HG02981 (cell line): ENCODE data around the gene COL5A1.

ENCODE experiments used
- ATAC-seq: cut with Tn5 transposase; IDR thresholded peaks from one replicate; pipeline ENCODE4 v1.9.1; 2021; ENCODE audit warnings: mild to moderate bottlenecking, moderate library complexity; ENCODE audit not compliant: unreplicated experiment

The COL5A1 gene

DNA sequence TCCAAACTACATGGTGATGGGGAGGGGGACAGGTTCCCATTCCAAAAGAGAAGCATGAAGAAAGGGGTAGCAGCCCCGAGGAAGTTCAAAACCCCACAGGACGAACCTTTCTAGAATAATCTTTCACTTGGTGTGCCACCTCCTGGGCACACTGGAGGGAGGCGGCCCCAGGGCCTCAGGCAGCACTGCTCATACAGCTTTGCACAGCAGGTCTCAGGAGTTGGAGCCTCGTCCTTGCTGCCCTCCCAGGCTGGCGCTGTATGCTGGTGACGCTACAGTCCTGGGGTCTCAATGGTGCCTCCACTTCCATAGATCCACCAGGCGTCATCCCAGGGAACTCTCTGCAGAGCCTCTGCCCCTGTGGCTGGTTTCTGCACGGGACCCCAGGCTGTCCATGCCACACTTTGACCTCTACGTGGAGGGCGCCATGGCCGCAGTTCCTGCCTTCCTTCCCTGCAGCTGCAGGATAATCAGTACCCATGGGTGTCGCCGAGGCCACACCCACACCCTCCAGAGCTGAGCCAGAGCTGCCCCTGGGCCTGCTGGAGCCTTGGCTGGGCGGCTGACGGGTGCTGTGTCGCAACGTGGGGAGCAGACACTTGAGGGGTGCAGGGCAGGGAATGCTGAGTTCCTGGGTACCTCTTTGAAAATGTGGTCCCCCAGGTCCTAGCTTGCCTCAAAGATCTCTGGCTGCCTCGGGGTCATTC is 95.3 kb downstream of the COL5A1 start:
- no peak for ATAC-seq

GRCh38 chr9:134737842-134738580 is 96.4 kb downstream of the COL5A1 start:
- no peak for ATAC-seq

DNA sequence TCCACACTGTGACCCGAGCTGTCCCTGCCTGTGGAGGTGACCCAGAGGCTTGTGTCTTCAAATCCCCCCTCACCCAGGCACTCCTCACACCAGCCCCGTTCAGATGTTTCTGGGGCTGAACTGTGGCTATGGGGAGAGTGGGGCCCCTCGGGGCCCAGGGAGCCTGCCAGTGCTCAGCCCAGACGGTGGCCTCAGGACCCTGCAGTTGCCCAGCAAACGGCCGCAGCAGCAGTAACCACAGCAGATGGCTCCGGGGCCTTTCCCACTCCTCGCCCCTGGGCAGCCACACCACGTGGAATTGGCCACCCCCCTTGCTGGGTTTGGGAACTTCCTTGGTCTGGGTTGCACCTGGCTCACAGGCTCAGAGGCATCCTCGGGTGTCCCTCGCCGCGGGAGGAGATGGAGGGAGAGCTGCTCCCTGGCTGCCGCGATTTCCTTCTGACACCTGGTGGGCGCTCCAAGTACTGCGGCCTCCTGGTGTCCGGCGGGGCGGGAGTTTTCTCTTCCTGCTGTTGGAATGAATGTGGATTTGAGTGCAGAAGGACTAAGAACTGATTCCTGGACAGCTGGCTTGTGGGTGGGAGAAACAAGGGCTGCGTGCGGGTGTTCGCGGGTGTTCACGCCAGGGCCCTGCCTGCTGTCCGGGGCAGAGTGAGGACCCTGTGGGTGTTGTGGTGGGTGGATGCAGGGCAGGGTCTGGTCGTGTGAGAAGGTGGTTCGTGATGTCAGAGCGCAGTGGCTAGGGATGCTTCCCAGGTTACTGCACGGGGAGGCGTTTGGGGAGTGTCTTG is 97.5 kb downstream of the COL5A1 start:
- no peak for ATAC-seq

DNA sequence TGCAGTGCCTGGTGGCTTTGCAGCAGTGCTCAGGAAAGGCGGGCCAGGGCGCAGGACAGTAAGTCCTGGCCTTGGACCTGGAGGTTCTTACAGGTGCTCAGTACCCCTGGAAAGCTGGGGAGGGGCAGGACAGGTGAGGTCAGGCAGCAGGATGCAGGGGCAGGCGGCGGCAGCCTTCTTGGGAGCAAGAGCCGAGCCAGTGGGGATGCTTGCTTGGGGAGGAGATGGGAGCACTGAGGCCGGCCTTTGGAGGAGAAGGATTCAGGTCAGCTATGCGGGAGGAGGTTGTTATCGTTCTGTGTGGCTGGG is 98.0 kb downstream of the COL5A1 start:
- no peak for ATAC-seq

DNA sequence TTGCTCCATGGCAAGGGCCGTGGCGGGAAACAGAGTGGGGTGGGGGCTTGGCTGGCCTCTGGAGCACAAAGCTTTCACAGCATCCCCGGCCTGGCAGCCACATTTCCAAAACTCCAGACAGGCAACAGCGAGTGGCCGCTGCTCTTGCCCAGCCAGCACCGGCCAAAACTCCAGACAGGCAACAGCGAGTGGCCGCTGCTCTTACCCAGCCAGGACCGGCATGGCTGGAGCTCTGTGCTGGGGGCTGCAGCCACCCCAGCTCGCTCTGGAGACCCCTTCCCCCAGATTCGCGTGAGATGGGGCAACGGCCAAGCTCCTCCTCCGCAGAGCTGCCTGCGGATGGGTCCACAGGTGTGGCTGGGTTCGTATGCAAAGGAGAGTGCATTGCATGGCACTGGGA is 98.5 kb downstream of the COL5A1 start:
- no peak for ATAC-seq

- no peak for ATAC-seq
Measured at GRCh38 chr9:134741846-134742245, 100.2 kb downstream of the COL5A1 start.

DNA sequence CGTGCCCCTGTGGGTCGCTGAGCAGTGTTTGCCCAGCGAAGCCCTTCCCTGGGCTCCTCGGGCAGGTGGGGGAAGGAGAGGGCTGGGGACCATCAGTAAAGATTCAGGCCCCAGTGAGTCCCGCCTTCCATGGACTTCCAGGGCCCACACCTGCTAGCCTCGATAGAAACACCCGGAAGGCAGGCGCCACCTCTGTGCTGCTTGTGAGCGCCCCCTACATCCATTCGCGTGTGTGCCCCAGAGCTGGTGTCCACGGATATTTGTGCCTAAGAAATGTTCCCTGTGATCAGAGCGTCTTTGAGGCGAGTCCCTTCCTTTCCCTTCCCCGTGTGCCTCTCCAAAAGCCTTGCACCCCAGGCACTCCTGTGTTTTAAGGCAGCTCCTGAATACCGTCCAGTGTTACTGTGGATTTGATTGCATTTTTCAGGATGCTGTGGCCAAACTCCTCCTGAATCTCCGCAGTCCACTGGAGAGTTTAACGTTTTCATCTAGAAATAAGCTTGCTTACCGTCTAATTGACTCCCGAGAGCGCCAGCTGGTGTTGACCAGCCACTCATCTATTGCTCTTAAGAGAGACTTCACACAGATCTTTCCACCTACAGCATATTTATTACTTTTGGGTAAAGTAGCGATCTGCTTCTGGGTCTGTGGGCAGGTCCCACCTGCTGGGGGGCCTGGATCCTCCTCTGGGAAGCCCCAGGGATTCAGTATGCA is 101.4 kb downstream of the COL5A1 start:
- no peak for ATAC-seq

DNA sequence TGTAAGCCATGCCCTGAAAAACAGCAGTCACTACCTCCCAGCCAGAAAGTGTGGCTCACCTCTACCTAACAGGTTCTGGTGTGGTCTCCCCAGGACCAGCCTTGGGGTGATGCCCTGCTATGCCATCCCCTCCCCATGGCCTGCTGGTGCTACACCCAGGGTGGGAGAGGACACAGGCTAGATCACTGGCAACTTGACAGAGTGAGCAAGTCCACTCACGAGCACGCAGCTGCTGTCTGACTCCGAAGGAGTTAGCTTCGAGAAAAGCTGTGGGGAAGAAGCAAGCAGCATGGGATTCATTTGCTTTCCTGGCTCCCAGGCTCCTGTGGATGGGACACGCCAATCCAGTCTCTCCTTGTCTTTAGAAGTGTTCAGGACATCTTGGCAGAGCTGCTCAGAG is 102.2 kb downstream of the COL5A1 start:
- no peak for ATAC-seq

DNA sequence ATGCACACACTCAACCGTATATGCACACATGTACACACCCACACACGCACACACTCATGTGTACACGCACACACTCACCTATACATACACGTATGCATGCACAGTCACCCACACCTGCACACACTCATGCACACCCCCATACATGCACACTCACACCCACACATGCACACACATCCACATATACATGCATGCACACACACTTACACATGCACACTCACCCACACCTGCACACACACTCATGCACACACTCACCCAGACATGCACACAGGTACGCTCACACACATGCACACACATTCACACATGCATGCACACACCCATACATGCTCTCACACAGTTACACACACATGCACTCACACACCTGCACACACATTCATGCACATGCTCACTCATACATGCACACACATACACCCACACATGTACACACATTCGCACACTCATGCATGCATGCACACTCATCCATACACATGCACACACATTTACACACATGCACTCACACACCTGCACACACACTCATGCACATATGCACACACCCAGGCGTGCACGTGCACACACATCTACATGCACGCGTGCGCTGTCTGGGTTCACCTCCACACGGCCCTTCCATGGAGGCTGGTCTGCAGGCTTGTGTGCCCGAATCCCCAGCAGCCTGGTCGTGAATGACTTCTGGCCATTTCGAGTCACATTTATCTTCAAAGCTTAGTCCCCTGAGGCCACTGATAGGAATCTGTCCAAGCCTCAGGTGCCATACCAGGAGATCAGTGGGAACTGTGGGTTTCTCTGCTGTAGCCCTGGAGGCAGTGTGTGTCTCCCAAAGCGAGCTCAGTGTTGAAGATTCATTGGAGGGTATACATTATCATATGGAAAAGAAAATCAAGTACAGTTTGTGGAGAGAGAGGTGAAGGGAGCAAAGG is 103.0 kb downstream of the COL5A1 start:
- no peak for ATAC-seq

- ATAC-seq = no peak
Measured at GRCh38 chr9:134747951-134748489, 106.4 kb downstream of the COL5A1 start.

- no peak for ATAC-seq
Measured at GRCh38 chr9:134748591-134748990, 107.0 kb downstream of the COL5A1 start.

DNA sequence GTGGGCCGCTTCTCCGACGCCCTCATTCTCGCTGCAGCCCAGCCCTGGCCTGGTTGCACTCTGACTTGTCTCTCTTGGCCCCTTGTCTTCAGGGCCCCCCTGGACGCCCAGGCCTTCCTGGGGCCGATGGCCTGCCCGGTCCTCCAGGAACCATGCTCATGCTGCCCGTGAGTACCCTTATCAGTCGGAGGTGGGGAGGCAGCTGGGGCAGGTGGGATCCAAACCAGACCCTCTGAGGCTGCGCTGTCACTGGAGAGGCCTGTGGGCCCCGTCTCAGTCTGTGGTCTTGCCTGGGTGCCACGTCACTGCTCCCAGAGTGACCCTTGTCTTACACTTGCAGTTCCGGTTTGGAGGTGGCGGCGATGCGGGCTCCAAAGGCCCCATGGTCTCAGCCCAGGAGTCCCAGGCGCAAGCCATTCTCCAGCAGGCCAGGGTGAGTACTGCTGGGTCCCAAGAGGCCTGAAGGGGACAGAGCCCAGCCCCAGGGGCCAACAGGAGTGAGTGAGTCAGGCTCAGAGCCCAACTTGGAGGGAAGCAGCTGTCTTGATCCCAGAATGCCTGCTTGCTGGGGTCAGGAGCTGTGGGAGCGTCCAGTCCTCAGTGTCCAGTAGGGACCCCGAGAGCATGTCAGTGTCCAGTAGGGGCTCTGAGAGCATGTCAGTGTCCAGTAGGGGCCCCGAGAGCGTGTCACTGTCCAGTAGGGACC is 109.0 kb downstream of the COL5A1 start:
- no peak for ATAC-seq

DNA sequence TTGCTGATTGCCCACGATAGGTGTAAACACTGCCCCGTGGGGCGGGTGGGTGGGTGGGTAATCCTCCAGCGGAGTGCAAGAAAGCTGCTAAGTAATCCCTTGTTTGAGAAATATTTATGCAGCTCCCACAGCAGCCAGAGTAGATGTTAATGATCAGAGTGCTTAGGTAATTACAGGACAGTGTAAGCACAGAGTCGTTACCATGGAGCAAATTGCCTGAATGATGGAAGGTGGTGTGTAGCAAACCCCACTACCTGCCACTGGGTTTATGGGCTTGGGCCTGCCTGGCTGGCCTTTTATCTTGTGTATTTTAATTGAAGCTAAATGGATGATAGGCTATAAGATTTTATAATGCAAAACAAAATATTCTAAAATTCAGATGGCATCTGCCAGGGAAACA is 110.0 kb downstream of the COL5A1 start:
- no peak for ATAC-seq

- ATAC-seq = no peak
Measured at GRCh38 chr9:134752471-134753168, 111.0 kb downstream of the COL5A1 start.

DNA sequence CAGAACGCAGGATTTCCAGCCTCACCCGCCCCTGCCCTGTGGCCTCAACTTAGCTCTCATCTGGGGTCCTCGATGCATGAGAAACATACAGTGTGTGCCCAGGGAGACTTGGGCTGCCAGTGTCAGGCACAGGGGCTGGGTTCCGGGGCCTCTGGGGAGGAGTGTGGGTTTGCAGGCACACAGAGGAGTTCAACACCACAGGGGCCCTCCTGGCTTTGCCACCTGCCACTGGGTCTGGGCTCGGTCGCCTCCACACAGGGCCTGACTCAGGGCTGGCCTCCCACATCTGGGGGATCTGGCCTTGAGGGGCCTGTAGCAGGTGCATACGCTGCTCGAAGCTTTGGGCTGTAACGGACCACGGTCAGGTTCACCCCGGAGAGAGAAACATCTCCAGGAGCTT is 111.6 kb downstream of the COL5A1 start:
- ATAC-seq = no peak

DNA sequence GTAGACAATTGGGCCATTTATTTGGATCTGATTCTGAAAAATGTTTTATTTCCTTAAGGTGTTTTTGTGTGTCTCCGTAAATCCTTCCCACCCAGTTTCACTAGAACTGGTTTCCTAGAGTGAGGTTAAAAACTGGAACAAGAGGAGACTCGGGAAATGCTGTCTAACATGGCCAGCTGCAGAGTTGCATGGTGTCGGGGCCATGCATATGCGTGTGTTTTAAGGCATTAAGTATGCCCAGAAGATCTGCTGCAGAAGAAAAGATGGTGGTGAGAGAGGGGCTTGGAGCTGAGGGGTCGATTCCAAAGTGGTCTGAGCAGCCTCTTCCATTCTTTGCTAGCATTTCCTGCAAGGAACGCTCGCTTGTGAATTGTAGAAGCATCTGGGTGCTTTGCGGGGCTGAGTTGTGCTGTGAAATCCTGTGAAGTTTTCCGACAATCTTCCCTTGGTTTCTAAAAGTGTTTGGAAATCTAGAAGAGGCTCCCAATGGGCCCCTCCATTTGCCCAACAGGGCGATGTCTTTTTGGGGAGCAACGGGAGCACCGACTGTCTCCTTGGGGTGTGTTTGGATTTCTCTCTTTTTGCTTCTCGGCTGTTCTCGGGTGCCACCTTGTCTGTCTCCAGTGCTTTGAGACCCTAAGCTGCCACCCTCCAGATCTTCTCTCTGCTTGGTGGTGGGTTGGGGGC is 113.8 kb downstream of the COL5A1 start:
- ATAC-seq = no peak

GRCh38 chr9:134756098-134756497 is 114.5 kb downstream of the COL5A1 start:
- ATAC-seq = no peak
